HEK293T (cell line): ENCODE results near the gene FRMD5.
"Not testable (repeated sequence)": the region's sequence is repeated elsewhere in the genome, so short reads cannot be mapped to it uniquely, and the experiment has no call there.

Source experiments
- ARNT ChIP-seq: fragments of 450-650 bp; IDR thresholded peaks from 2 replicates; pipeline ENCODE4 v1.6.1; 2017; ENCODE audit warnings: mild to moderate bottlenecking
- BHLHE40 ChIP-seq: fragments of 450-650 bp; IDR thresholded peaks from 2 replicates; pipeline ENCODE4 v1.6.1; 2016; ENCODE audit warnings: mild to moderate bottlenecking, moderate library complexity, borderline replicate concordance
- FOXK2 ChIP-seq: fragments of 450-650 bp; IDR thresholded peaks from 2 replicates; pipeline ENCODE4 v1.6.1; 2016; ENCODE audit warnings: mild to moderate bottlenecking
- FOXM1 ChIP-seq: fragments of 450-650 bp; IDR thresholded peaks from 2 replicates; pipeline ENCODE4 v1.6.1; 2017; ENCODE audit warnings: mild to moderate bottlenecking, borderline replicate concordance
- HDGF ChIP-seq: fragments of 450-650 bp; IDR thresholded peaks from 2 replicates; pipeline ENCODE4 v1.6.1; 2017; ENCODE audit warnings: antibody characterized with exemption, borderline replicate concordance
- L3MBTL2 ChIP-seq: fragments of 450-650 bp; conservative IDR thresholded peaks from 2 replicates; pipeline ENCODE4 v1.6.1; 2016; ENCODE audit warnings: mild to moderate bottlenecking
- NFRKB ChIP-seq: fragments of 450-650 bp; IDR thresholded peaks from 2 replicates; pipeline ENCODE4 v1.6.1; 2016; ENCODE audit warnings: mild to moderate bottlenecking, moderate library complexity
- PKNOX1 ChIP-seq: fragments of 450-650 bp; IDR thresholded peaks from 2 replicates; pipeline ENCODE4 v1.6.1; 2016
- SP1 ChIP-seq: fragments of 450-650 bp; IDR thresholded peaks from 2 replicates; pipeline ENCODE4 v1.6.1; 2017
- TARDBP ChIP-seq: fragments of 450-650 bp; IDR thresholded peaks from 2 replicates; pipeline ENCODE4 v1.6.1; 2016
- ZNF384 ChIP-seq: fragments of 450-650 bp; IDR thresholded peaks from 2 replicates; pipeline ENCODE4 v1.6.1; 2016

- TF ChIP-seq FOXM1, BHLHE40, ZNF384, SP1, PKNOX1, FOXK2, HDGF, L3MBTL2, ARNT, NFRKB, TARDBP: not testable (repeated sequence)
These were observed 364.3 kb downstream of the FRMD5 start for GRCh38 chr15:43830691-43831275.
